Choroid plexus epithelial cell (primary cell): Measurements from ENCODE around the gene LARGE1.

ENCODE experiments used
- DNase-seq: peaks from one replicate; pipeline ENCODE4 v3.0.0-alpha.2; 2010; ENCODE audit warnings: low read depth
- H3K4me3 ChIP-seq: 2 replicates; pipeline ENCODE4 v1.5.1; 2011; ENCODE audit warnings: low read depth, mild to moderate bottlenecking, control low read depth, low read length, moderate library complexity
- TF ChIP-seq, protein P1 (sequence below): conservative IDR thresholded peaks from 2 replicates; pipeline ENCODE4 v1.5.1; 2011; ENCODE audit warnings: low read depth, mild to moderate bottlenecking, control low read depth, inconsistent platforms, low read length, moderate library complexity

LARGE1 gene

DNA sequence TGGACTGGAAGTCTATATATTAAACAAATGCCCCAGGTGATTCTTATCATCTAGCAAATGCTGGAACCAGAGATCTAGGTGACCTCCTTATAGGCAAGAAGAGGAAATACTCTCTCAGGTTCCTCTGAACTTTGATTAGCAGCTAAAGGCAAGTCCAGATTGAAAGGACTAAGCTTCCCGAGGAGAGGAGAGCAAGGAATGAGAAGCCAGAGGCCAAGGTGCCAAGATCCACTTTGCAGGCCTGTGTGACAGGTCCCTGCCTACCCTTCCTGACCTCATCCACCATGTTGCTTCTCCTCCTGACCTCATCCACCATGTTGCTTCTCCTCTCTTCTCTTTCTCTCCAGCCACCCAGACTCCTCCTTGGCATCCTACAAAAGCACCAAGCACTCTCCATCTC is 173.2 kb downstream of the LARGE1 start:
- TF ChIP-seq, protein P1, sequence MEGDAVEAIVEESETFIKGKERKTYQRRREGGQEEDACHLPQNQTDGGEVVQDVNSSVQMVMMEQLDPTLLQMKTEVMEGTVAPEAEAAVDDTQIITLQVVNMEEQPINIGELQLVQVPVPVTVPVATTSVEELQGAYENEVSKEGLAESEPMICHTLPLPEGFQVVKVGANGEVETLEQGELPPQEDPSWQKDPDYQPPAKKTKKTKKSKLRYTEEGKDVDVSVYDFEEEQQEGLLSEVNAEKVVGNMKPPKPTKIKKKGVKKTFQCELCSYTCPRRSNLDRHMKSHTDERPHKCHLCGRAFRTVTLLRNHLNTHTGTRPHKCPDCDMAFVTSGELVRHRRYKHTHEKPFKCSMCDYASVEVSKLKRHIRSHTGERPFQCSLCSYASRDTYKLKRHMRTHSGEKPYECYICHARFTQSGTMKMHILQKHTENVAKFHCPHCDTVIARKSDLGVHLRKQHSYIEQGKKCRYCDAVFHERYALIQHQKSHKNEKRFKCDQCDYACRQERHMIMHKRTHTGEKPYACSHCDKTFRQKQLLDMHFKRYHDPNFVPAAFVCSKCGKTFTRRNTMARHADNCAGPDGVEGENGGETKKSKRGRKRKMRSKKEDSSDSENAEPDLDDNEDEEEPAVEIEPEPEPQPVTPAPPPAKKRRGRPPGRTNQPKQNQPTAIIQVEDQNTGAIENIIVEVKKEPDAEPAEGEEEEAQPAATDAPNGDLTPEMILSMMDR, result no peak
- DNase-seq, result no peak
- no peak overlapping the region for H3K4me3 ChIP-seq

DNA sequence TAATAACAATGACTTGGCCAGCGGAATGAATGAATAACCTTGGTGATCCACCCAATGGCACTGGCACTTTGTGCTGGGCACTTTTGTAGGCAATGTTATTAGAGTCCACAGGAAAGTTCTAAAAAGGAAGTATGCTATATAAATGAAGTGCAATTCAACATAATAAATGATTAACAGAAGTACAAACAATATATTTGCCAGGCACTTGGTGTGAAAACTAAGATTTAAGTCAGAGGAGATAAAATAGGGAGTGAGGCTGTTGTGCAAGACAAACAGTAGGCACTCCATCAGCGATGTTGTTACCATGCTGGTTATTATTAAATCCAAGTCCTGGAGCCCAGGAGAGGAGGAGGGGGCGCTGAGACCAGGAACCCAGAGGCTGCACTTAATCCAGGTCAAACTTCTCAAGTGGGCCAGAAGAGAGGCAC is 173.8 kb downstream of the LARGE1 start:
- no peak overlapping the region for H3K4me3 ChIP-seq
- no peak for DNase-seq
- TF ChIP-seq, protein P1, result no peak

DNA sequence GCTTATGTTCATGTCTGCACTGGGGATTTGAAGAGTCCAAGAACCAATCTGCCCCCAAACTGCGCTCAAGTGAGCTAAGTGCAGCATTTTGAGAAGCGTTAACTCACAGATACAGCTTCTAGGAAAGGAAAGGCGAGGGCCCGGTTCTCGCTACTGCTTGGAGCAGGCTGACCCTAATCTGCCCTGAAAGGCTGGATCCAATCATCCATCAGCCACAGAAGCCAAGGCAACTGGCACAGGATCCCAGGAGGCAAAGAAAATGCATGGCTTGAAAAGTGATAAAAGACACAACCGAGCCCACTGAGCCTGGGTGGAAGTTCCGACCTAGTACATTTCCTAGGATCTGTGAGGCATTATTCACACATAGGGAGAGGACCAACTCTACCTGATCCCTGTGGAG is 174.8 kb downstream of the LARGE1 start:
- DNase-seq, result no peak
- TF ChIP-seq, protein P1, result no peak
- H3K4me3 ChIP-seq, result no peak overlapping the region

DNA sequence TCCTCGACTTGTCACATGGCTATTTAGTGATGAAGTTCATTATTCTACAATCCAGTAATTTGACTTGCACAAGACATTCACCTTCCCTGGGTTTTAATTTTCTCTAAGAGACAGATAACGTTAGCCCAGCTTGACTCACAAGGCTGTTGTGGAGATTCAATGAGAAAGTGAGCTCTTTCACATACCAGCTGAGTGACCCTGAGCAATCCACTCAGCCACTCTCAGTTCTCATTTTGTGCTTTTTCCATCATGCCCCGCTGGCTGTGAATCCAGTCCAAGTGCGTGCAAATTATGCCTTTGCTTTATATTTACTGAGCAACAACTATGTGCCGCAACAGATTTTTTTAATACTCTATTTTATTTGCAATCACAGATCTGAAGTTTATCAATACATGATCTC is 176.5 kb downstream of the LARGE1 start:
- TF ChIP-seq, protein P1, result no peak
- DNase-seq, result no peak
- no peak overlapping the region for H3K4me3 ChIP-seq

DNA sequence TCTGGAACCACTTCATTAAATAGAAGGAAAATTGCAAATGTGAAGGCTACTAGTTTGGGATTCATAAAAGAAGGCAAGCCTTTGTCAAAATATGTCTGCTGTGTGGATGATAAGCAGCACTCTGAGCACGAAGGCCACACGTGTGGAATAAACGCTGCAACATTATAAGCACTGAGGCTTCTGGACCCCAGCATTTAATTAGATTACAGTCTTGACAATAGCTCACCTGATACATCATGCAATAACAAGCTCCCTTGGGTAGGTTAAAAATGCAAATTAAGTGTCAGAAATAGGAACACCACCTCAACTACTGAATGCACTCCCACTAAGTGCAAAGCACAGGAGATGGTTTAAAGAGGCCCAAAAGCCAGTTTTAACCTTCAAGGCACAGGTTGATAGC is 179.3 kb downstream of the LARGE1 start:
- no peak for DNase-seq
- H3K4me3 ChIP-seq, result no peak overlapping the region
- TF ChIP-seq, protein P1, result no peak

DNA sequence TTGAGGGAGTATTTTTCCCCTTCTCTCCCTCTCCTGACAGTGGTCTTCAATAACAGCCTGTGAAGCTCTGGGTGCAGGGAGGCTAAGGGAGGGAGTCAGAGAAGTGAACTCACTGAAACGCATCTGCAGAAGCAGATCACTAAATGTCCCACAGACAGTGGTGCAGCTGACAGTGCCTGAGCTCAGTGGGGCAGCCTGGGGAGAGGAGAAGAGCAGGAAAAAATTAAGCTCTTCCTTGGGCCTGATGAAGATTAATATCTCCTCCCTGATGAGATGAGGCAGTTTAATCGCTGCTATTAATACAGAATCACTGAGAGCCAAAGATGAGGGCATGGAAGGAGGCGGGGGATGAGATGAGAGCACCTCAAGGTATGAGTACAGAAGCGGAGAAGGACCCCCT is 180.8 kb downstream of the LARGE1 start:
- no peak overlapping the region for H3K4me3 ChIP-seq
- no peak for DNase-seq
- TF ChIP-seq, protein P1, result no peak

DNA sequence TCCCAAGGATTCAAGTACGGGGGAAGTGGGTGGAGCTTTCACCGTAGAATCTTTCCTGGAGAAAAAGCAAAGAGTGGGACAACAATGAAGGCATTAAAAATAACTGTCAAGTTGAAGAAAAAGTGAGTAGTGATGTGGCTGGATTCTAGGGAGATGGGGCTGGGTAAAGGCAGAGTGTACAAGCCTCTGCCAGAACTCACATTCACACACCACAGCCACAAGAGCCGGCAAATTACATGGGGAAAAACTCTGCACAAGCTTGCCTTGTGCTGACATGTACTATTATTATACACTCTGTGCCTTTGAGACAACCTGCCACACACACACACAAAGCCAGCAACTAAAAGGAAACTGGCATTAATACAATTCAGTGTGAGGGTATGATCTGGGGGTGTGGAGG is 182.6 kb downstream of the LARGE1 start:
- TF ChIP-seq, protein P1, result no peak
- no peak overlapping the region for H3K4me3 ChIP-seq
- no peak for DNase-seq
